Epithelial cell of esophagus (primary cell): ENCODE data around the gene CEP250.
A peak's percentile ranks its signal among the peaks of the same experiment; 100 is the strongest.
"Not testable (repeated sequence)": the region's sequence is repeated elsewhere in the genome, so short reads cannot be mapped to it uniquely, and the experiment has no call there.

Experiments
- DNase-seq: peaks from one replicate; pipeline ENCODE4 v3.0.0; 2010; ENCODE audit warnings: low read depth
- H3K4me3 ChIP-seq: 2 replicates; pipeline ENCODE4 v1.5.1; 2011; ENCODE audit warnings: mild to moderate bottlenecking, low read length, control low read depth
- TF ChIP-seq, protein P1 (sequence below): IDR thresholded peaks from 2 replicates; pipeline ENCODE4 v1.5.1; 2011; ENCODE audit warnings: low read depth, mild to moderate bottlenecking, low read length, control low read depth, inconsistent platforms; ENCODE audit not compliant: insufficient read depth; ENCODE audit errors: missing control alignments

Gene CEP250

DNA sequence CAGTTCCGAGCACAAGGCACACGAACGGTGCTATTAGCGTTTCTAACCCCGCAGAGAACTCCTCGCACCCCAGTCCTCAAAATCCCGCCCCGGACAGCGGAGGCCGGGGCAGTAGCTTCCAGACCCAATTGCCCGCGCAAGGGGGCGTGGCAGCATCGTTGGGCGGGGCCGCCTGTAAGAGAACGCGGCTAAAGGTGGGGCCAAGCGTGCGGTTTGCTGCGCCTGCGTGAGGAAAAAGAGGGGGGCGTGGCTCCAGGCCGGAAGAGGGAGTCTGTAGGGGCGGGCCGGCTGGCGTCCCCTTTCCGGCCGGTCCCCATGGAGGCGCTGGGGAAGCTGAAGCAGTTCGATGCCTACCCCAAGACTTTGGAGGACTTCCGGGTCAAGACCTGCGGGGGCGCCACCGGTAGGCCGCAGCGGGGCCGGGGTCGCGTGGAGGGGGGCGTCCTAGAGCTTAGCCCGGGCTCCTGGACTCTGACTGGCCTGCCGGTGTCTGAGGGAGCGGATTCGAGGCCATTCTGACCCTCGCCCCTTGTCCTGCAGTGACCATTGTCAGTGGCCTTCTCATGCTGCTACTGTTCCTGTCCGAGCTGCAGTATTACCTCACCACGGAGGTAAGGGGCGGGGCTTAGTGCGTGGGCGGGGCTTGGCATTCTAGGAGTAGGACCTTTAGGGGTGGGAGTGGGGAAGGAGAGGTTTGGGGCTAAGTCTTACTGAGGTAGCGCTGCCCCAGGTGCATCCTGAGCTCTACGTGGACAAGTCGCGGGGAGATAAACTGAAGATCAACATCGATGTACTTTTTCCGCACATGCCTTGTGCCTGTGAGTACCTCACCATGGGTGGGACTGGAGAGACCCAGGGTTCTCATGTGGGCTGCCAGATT, 86.6 kb downstream of the CEP250 start, which contains the start of gene ERGIC3:
ERGIC3 (plus strand) TSS at position 296 of the 880 bp plus-strand sequence; CDS start at position 316, 20 bp downstream.
- TF ChIP-seq, protein P1, sequence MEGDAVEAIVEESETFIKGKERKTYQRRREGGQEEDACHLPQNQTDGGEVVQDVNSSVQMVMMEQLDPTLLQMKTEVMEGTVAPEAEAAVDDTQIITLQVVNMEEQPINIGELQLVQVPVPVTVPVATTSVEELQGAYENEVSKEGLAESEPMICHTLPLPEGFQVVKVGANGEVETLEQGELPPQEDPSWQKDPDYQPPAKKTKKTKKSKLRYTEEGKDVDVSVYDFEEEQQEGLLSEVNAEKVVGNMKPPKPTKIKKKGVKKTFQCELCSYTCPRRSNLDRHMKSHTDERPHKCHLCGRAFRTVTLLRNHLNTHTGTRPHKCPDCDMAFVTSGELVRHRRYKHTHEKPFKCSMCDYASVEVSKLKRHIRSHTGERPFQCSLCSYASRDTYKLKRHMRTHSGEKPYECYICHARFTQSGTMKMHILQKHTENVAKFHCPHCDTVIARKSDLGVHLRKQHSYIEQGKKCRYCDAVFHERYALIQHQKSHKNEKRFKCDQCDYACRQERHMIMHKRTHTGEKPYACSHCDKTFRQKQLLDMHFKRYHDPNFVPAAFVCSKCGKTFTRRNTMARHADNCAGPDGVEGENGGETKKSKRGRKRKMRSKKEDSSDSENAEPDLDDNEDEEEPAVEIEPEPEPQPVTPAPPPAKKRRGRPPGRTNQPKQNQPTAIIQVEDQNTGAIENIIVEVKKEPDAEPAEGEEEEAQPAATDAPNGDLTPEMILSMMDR, result no peak
- peak; percentile 97 for DNase-seq
- H3K4me3 ChIP-seq, result peak within 1 kb of the TSS; percentile 97

DNA sequence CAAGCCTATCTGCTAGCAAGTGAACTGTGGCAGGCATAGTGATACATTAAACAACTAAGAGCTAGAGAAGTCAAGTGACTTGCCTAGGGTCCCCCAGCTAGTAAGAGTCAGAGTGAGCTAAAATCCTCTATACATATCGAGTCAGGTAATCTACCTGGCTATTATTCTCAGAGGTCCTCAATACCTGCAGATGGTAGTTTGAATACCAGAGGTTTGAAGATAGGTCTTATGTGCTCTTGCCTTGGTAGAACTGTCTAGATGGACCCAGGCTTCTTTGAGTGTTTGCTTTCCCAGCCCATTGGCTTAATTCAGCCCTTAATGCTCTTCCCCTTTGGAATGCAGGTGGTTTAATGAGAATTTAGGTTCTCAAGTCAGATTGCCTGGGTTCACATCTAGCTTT, 87.6 kb downstream of the CEP250 start:
- DNase-seq, result no peak
- TF ChIP-seq, protein P1, result no peak
- peak overlapping the region; percentile 97 for H3K4me3 ChIP-seq

DNA sequence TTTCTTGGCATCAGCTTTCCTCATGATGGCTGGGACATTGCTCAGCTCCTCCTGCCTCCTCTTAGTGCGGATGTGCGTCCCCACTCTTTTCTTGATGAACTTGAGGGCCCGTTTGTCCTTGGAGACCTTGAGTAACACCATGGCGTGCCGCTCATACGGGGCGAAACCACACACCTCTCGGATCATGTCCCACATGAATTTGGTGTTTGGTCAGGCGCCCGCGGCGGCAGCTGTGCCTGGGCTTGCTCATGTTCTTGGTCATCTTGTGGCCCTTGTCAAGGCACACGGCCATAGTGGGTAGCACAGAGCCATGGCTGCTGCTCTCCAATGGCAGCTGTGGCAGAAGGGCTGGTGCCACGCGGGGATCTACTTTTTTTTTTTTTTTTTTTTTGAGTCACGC, 89.0 kb downstream of the CEP250 start:
- no peak overlapping the region for H3K4me3 ChIP-seq
- TF ChIP-seq, protein P1, result no peak
- DNase-seq, result no peak

DNA sequence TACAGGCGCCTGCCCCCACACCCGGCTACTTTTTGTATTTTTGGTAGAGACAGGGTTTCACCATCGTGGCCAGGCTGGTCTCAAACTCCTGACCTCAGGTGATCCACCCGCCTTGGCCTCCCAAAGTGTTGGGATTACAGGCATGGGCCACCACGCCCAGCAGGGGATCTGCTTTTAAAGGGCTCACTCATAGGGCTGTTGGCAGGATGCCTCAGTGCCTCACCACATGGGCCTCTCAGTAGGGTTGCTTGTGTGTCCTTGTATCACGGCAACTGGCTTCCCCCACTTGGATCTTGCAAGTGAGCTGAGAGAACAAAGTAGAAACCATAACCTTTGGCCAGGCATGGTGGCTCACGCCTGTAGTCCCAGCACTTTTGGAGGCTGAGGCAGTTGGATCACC, 89.5 kb downstream of the CEP250 start:
- not testable (repeated sequence) for H3K4me3 ChIP-seq, DNase-seq

DNA sequence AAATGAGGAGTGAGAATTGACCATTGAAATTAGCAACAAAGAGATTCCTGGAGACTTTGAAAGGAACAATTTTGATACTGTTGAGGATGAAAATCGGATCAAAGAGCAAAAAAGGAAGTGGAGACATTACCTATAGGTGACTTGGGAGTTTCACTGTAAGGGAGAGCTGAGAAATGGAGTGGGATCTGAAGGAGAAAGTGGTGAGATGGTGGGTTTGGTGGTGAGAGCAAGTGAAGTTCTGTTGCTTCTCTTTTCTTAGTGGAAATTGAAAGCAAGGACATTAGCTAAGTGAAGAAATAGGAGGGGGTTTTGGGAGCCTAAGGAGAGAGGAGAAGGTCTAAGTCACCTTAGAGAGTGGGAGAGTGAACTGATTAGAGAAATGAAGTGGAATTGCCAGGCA, 90.7 kb downstream of the CEP250 start:
- no peak for DNase-seq
- no peak overlapping the region for H3K4me3 ChIP-seq
- TF ChIP-seq, protein P1, result no peak

DNA sequence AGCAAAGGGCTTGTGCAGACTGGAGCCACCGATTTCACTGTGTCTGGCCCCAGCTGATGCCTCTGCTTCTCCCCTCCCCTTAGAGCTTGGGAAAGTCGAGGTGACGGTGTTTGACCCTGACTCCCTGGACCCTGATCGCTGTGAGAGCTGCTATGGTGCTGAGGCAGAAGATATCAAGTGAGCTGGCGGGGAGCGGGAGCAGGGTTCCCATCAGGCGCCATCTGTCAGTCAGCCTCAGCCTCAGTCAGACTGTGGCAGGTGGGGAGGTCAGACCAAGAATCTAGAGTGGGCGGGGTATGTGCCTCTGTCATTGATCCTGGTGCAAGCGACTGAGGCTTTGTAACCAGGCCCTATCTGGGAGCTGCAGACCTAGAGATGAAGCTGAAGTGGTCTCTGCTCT, 91.9 kb downstream of the CEP250 start:
- H3K4me3 ChIP-seq, result no peak overlapping the region
- TF ChIP-seq, protein P1, result no peak
- no peak for DNase-seq

DNA sequence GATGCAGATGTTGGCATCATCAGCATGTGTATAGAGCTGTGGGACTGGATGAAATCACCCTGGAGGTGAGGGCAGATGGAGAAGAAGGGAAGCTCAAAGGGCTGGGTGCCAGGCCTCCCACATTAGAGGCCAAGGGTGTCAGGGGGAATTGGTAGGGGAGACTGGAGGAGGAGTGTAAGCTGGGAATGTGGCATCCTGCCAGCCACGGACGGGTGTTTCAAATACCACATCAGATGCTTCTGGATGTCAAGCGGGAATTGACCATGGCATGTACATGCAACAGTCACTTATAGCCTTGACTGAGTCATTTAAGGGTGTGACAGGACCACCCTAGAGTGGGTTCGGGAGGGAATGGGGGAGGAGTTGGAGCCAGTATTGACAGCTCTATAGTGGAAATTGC, 96.1 kb downstream of the CEP250 start:
- DNase-seq, result no peak

More for the DNA sequence above, 96.1 kb downstream of the CEP250 start:
- no peak overlapping the region for H3K4me3 ChIP-seq
- TF ChIP-seq, protein P1, result no peak
